T-helper 1 cell treated with Interleukin-12 subunit alpha and Interleukin-12 subunit beta and Interleukin-4 antibody, amounts not matched to agents 30 μg/mL and 1 μg/mL, for 36 hours (primary cell): ENCODE results near the gene UBXN2A.

Source experiments
- H3K27ac Mint-ChIP-seq: one replicate; pipeline ENCODE4 v1.8.0; 2021; ENCODE audit warnings: mild to moderate bottlenecking, mixed read lengths
- H3K27me3 Mint-ChIP-seq: one replicate; pipeline ENCODE4 v1.8.0; 2021; ENCODE audit warnings: low read depth, mixed read lengths
- H3K36me3 Mint-ChIP-seq: one replicate; pipeline ENCODE4 v1.8.0; 2021; ENCODE audit warnings: low read depth, mixed read lengths
- H3K4me1 Mint-ChIP-seq: one replicate; pipeline ENCODE4 v1.8.0; 2021; ENCODE audit warnings: low read depth, mixed read lengths
- H3K4me3 Mint-ChIP-seq: one replicate; pipeline ENCODE4 v1.8.0; 2021; ENCODE audit warnings: mild to moderate bottlenecking, moderate library complexity, mixed read lengths
- H3K9me3 Mint-ChIP-seq: one replicate; pipeline ENCODE4 v1.8.0; 2021; ENCODE audit warnings: mixed read lengths

Gene UBXN2A

GRCh38 chr2:23939987-23940717, at the start of gene UBXN2A:
Gene UBXN2A, plus strand, starts transcription at chr2:23940463. Its CDS starts 17,852 bp downstream, at chr2:23958315.
- H3K27ac Mint-ChIP-seq = peak within 1 kb of the TSS; percentile 85
- H3K4me1 Mint-ChIP-seq = peaks cover 18% of the 10 kb centered on the region
- peak within 1 kb of the TSS; percentile 87 for H3K4me3 Mint-ChIP-seq
- H3K27me3 Mint-ChIP-seq = peaks cover 13% of the 10 kb centered on the region
- H3K36me3 Mint-ChIP-seq = peaks cover 11% of the 10 kb centered on the region
- H3K9me3 Mint-ChIP-seq = no peaks in the 10 kb centered on the region

- peaks cover 11% of the 10 kb centered on the region for H3K4me1 Mint-ChIP-seq
- H3K4me3 Mint-ChIP-seq = no peak overlapping the region
- H3K27ac Mint-ChIP-seq = no peak overlapping the region
- H3K27me3 Mint-ChIP-seq = no peaks in the 10 kb centered on the region
- no peaks in the 10 kb centered on the region for H3K36me3 Mint-ChIP-seq
- no peaks in the 10 kb centered on the region for H3K9me3 Mint-ChIP-seq
These were observed 40.1 kb upstream of the UBXN2A start for GRCh38 chr2:23900133-23900532.

- no peaks in the 10 kb centered on the region for H3K27me3 Mint-ChIP-seq
- no peaks in the 10 kb centered on the region for H3K9me3 Mint-ChIP-seq
- no peak overlapping the region for H3K27ac Mint-ChIP-seq
- no peaks in the 10 kb centered on the region for H3K36me3 Mint-ChIP-seq
- peaks cover 11% of the 10 kb centered on the region for H3K4me1 Mint-ChIP-seq
- no peak overlapping the region for H3K4me3 Mint-ChIP-seq
These were observed 39.5 kb upstream of the UBXN2A start for GRCh38 chr2:23900541-23901322.

GRCh38 chr2:23901966-23902846, 38.1 kb upstream of the UBXN2A start:
- Mint-ChIP-seq H3K9me3 (no peaks in the 10 kb centered on the region), H3K4me1 (peaks cover 8% of the 10 kb centered on the region), H3K27ac (no peak overlapping the region)

GRCh38 chr2:23903034-23903433, 37.2 kb upstream of the UBXN2A start:
- no peaks in the 10 kb centered on the region for H3K9me3 Mint-ChIP-seq
- peaks cover 8% of the 10 kb centered on the region for H3K4me1 Mint-ChIP-seq
- no peaks in the 10 kb centered on the region for H3K36me3 Mint-ChIP-seq
- H3K27ac Mint-ChIP-seq = no peak overlapping the region
- no peak overlapping the region for H3K4me3 Mint-ChIP-seq
- H3K27me3 Mint-ChIP-seq = no peaks in the 10 kb centered on the region

More at GRCh38 chr2:23901966-23902846, 38.1 kb upstream of the UBXN2A start:
- H3K4me3 Mint-ChIP-seq = no peak overlapping the region
- H3K27me3 Mint-ChIP-seq = no peaks in the 10 kb centered on the region
- no peaks in the 10 kb centered on the region for H3K36me3 Mint-ChIP-seq

GRCh38 chr2:23904215-23904614, 36.0 kb upstream of the UBXN2A start:
- no peaks in the 10 kb centered on the region for H3K36me3 Mint-ChIP-seq
- no peaks in the 10 kb centered on the region for H3K9me3 Mint-ChIP-seq
- H3K4me3 Mint-ChIP-seq = no peak overlapping the region
- H3K27me3 Mint-ChIP-seq = no peaks in the 10 kb centered on the region
- H3K27ac Mint-ChIP-seq = no peak overlapping the region
- peaks cover 8% of the 10 kb centered on the region for H3K4me1 Mint-ChIP-seq

- H3K4me3 Mint-ChIP-seq = no peak overlapping the region
- H3K36me3 Mint-ChIP-seq = peaks cover 1% of the 10 kb centered on the region
- H3K27me3 Mint-ChIP-seq = no peaks in the 10 kb centered on the region
- H3K27ac Mint-ChIP-seq = no peak overlapping the region
- peaks cover 8% of the 10 kb centered on the region for H3K4me1 Mint-ChIP-seq
- H3K9me3 Mint-ChIP-seq = no peaks in the 10 kb centered on the region
These were observed 35.6 kb upstream of the UBXN2A start for GRCh38 chr2:23904692-23905091.

- Mint-ChIP-seq H3K9me3 (no peaks in the 10 kb centered on the region), H3K36me3 (peaks cover 1% of the 10 kb centered on the region), H3K4me1 (peaks cover 8% of the 10 kb centered on the region), H3K4me3 (no peak overlapping the region), H3K27ac (no peak overlapping the region), H3K27me3 (no peaks in the 10 kb centered on the region)
These were observed 35.1 kb upstream of the UBXN2A start for GRCh38 chr2:23905155-23905554.

- H3K4me3 Mint-ChIP-seq = no peak overlapping the region
- peaks cover 14% of the 10 kb centered on the region for H3K4me1 Mint-ChIP-seq
- H3K36me3 Mint-ChIP-seq = peaks cover 3% of the 10 kb centered on the region
- H3K9me3 Mint-ChIP-seq = no peaks in the 10 kb centered on the region
- no peak overlapping the region for H3K27ac Mint-ChIP-seq
- no peaks in the 10 kb centered on the region for H3K27me3 Mint-ChIP-seq
These were observed 28.2 kb upstream of the UBXN2A start for GRCh38 chr2:23912054-23912453.

GRCh38 chr2:23915327-23915726, 24.9 kb upstream of the UBXN2A start:
- no peak overlapping the region for H3K4me3 Mint-ChIP-seq
- H3K36me3 Mint-ChIP-seq = peaks cover 2% of the 10 kb centered on the region
- H3K4me1 Mint-ChIP-seq = peaks cover 15% of the 10 kb centered on the region
- no peaks in the 10 kb centered on the region for H3K27me3 Mint-ChIP-seq
- no peaks in the 10 kb centered on the region for H3K9me3 Mint-ChIP-seq
- H3K27ac Mint-ChIP-seq = no peak overlapping the region

GRCh38 chr2:23916727-23917405, 23.4 kb upstream of the UBXN2A start:
- no peaks in the 10 kb centered on the region for H3K27me3 Mint-ChIP-seq
- no peak overlapping the region for H3K27ac Mint-ChIP-seq
- H3K36me3 Mint-ChIP-seq = no peaks in the 10 kb centered on the region
- H3K9me3 Mint-ChIP-seq = no peaks in the 10 kb centered on the region
- no peak overlapping the region for H3K4me3 Mint-ChIP-seq
- H3K4me1 Mint-ChIP-seq = peaks cover 15% of the 10 kb centered on the region

- no peak overlapping the region for H3K27ac Mint-ChIP-seq
- no peak overlapping the region for H3K4me3 Mint-ChIP-seq
- peaks cover 15% of the 10 kb centered on the region for H3K4me1 Mint-ChIP-seq
- no peaks in the 10 kb centered on the region for H3K9me3 Mint-ChIP-seq
- peaks cover 3% of the 10 kb centered on the region for H3K36me3 Mint-ChIP-seq
- no peaks in the 10 kb centered on the region for H3K27me3 Mint-ChIP-seq
These were observed 21.3 kb upstream of the UBXN2A start for GRCh38 chr2:23918837-23919489.

GRCh38 chr2:23924589-23925359, 15.5 kb upstream of the UBXN2A start:
- Mint-ChIP-seq H3K36me3 (peaks cover 10% of the 10 kb centered on the region), H3K4me1 (peaks cover 19% of the 10 kb centered on the region), H3K4me3 (peak overlapping the region; percentile 29), H3K27me3 (peaks cover 4% of the 10 kb centered on the region), H3K27ac (no peak overlapping the region), H3K9me3 (no peaks in the 10 kb centered on the region)
